Stomach (tissue), 4 donors: ENCODE measurements around the gene TBC1D5.

Source experiments
- POLR2A ChIP-seq, 4 donors: fragments of 450-650 bp; IDR thresholded peaks; one replicate each; pipeline ENCODE4 v1.6.1; 2016; ENCODE audit warnings: antibody characterized with exemption in 4 of 4, control low read depth in 2 of 4, mild to moderate bottlenecking in 1 of 4, moderate library complexity in 1 of 4
- POLR2AphosphoS5 ChIP-seq, 3 donors: sonication (generic); formaldehyde crosslinking; IDR thresholded peaks; one replicate each; pipeline ENCODE4 v1.6.1; 2016; ENCODE audit warnings: antibody characterized with exemption in 3 of 3
- TF ChIP-seq, protein P1 (sequence below), 7 experiments: fragments of 450-650 bp in 4 of 7; fragments of 200-600 bp in 3 of 7; sonication (generic) in 3 of 7; IDR thresholded peaks; one replicate each; pipeline ENCODE4 v1.5.1; 2016 to 2019; ENCODE audit warnings: antibody characterized with exemption in 7 of 7, control low read depth in 2 of 7, mild to moderate bottlenecking in 1 of 7

- no peak for TF ChIP-seq POLR2A (IDR thresholded peaks at IDR 0.05)
- TF ChIP-seq, protein P1, sequence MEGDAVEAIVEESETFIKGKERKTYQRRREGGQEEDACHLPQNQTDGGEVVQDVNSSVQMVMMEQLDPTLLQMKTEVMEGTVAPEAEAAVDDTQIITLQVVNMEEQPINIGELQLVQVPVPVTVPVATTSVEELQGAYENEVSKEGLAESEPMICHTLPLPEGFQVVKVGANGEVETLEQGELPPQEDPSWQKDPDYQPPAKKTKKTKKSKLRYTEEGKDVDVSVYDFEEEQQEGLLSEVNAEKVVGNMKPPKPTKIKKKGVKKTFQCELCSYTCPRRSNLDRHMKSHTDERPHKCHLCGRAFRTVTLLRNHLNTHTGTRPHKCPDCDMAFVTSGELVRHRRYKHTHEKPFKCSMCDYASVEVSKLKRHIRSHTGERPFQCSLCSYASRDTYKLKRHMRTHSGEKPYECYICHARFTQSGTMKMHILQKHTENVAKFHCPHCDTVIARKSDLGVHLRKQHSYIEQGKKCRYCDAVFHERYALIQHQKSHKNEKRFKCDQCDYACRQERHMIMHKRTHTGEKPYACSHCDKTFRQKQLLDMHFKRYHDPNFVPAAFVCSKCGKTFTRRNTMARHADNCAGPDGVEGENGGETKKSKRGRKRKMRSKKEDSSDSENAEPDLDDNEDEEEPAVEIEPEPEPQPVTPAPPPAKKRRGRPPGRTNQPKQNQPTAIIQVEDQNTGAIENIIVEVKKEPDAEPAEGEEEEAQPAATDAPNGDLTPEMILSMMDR (IDR thresholded peaks at IDR 0.05) = no peak
- TF ChIP-seq POLR2AphosphoS5 (IDR thresholded peaks at IDR 0.05) = no peak
These were observed 197.8 kb downstream of the TBC1D5 start for GRCh38 chr3:17544632-17545031.
